ENCODE measurements around the gene THSD4. TPM values are rescaled to one million over a fixed set of nuclear protein-coding genes. Genes with fewer than 3 reads are reported as not detected.

The THSD4 gene
- total RNA-seq, 1 experiment from 2014 or later, result 29.3 TPM

- ChIA-PET CTCF (no interaction called here), POLR2A (ENCODE audit: unreplicated experiment) (no interaction called here)
- Histone ChIP-seq H3K4me3 (no peak overlapping the region), H2AFZ (no peak overlapping the region), H3K4me2 (no peak overlapping the region), H3F3A (ENCODE audit: insufficient read depth, low read depth) (peaks cover 6% of the 10 kb centered on the region), H3K27ac (no peak overlapping the region), H3K27me3 (ENCODE audit: insufficient read depth, low read depth) (no peaks in the 10 kb centered on the region), H3K36me3 (ENCODE audit: low read depth) (no peaks in the 10 kb centered on the region), H3K79me2 (ENCODE audit: low read depth) (no peaks in the 10 kb centered on the region), H3K9me3 (ENCODE audit: insufficient read depth, low read depth) (no peaks in the 10 kb centered on the region), H3K4me1 (replicated peaks; ENCODE audit: insufficient read depth) (peaks cover 19% of the 10 kb centered on the region), H3K9me2 (ENCODE audit: insufficient read depth) (no peaks in the 10 kb centered on the region), H4K20me1 (ENCODE audit: insufficient read depth) (no peaks in the 10 kb centered on the region)
- no peak for DNase-seq
- BruUV-seq (replicated peaks), result no TSS peak
- no peak for TF ChIP-seq EZH2 (IDR thresholded peaks at IDR 0.05; ENCODE audit: low read depth)
- TF ChIP-seq, protein P1, sequence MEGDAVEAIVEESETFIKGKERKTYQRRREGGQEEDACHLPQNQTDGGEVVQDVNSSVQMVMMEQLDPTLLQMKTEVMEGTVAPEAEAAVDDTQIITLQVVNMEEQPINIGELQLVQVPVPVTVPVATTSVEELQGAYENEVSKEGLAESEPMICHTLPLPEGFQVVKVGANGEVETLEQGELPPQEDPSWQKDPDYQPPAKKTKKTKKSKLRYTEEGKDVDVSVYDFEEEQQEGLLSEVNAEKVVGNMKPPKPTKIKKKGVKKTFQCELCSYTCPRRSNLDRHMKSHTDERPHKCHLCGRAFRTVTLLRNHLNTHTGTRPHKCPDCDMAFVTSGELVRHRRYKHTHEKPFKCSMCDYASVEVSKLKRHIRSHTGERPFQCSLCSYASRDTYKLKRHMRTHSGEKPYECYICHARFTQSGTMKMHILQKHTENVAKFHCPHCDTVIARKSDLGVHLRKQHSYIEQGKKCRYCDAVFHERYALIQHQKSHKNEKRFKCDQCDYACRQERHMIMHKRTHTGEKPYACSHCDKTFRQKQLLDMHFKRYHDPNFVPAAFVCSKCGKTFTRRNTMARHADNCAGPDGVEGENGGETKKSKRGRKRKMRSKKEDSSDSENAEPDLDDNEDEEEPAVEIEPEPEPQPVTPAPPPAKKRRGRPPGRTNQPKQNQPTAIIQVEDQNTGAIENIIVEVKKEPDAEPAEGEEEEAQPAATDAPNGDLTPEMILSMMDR (conservative IDR thresholded peaks at IDR 0.05), result no peak
- intact Hi-C loops (cut with micrococcal nuclease; ENCODE audit: unreplicated experiment), result no loop called here
Measured at GRCh38 chr15:71473751-71474150, 358.5 kb downstream of the THSD4 start.

DNA sequence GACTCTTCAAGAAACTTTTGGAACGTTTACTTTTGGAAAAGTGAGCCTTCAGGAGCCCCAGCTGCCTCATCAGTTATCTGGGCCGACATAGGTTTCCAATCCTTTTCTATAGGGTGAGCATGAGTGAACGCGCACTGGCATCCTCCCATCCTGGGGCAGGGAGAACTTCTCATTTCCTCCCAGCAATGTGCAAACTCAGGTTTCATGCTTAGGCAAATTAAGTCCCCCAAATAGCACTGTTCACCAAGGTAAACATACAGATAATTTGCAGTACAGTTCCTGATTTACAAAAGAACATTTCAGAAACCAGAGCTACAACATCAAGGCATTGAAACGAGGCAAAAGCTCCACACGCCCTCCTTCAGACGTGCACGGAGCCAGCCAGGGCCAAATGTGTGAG, 361.6 kb downstream of the THSD4 start:
- POLR2A ChIA-PET (ENCODE audit: unreplicated experiment), result no interaction called here

DNA sequence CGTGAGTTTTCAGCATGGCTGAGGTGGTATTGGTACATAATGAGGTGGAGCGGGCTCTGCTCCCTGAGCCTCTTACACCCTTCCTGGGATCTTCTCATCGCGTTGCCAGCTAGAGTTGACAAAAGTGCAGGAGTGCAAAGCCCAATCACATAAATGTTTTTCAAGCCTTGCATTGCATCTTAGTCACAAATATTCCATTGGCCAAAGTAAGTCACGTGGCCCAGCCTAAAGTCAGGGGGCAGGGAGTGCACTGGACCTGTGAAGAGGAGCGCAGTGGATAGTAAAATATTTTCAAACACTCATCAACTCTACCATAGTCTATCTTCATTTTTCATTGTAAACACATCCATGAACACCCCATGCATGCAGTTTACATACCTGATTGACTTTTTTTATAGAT, 365.3 kb downstream of the THSD4 start:
- Histone ChIP-seq H3K4me2 (no peak overlapping the region), H3K27me3 (ENCODE audit: insufficient read depth, low read depth) (no peaks in the 10 kb centered on the region), H3K27ac (no peak overlapping the region), H3K9me2 (ENCODE audit: insufficient read depth) (no peaks in the 10 kb centered on the region), H3K36me3 (ENCODE audit: low read depth) (no peaks in the 10 kb centered on the region), H4K20me1 (ENCODE audit: insufficient read depth) (no peaks in the 10 kb centered on the region; the same call in 1 of the 2 replicates), H3F3A (ENCODE audit: insufficient read depth, low read depth) (no peaks in the 10 kb centered on the region), H3K4me3 (no peak overlapping the region), H3K79me2 (ENCODE audit: low read depth) (no peaks in the 10 kb centered on the region), H3K9me3 (ENCODE audit: insufficient read depth, low read depth) (no peaks in the 10 kb centered on the region), H3K4me1 (replicated peaks; ENCODE audit: insufficient read depth) (no peaks in the 10 kb centered on the region), H2AFZ (no peak overlapping the region)
- BruUV-seq (replicated peaks), result no TSS peak
- ChIA-PET POLR2A (ENCODE audit: unreplicated experiment) (no interaction called here), CTCF (no interaction called here)
- intact Hi-C loops (cut with micrococcal nuclease; ENCODE audit: unreplicated experiment), result no loop called here
- TF ChIP-seq, protein P1 (conservative IDR thresholded peaks at IDR 0.05), result no peak
- no peak for TF ChIP-seq EZH2 (IDR thresholded peaks at IDR 0.05; ENCODE audit: low read depth)
- DNase-seq, result no peak

More for the DNA sequence above, 361.6 kb downstream of the THSD4 start:
- peaks cover 3% of the 10 kb centered on the region; the same call in 1 of the 2 replicates for H3K4me1 ChIP-seq (replicated peaks; ENCODE audit: insufficient read depth)
- no peak overlapping the region for H3K4me3 ChIP-seq
- H3K27ac ChIP-seq, result no peak overlapping the region
- H3K27me3 ChIP-seq (ENCODE audit: insufficient read depth, low read depth), result no peaks in the 10 kb centered on the region
- intact Hi-C loops (cut with micrococcal nuclease; ENCODE audit: unreplicated experiment), result no loop called here
- no peaks in the 10 kb centered on the region for H3K9me3 ChIP-seq (ENCODE audit: insufficient read depth, low read depth)
- CTCF ChIA-PET, result no interaction called here
- H3F3A ChIP-seq (ENCODE audit: insufficient read depth, low read depth), result no peaks in the 10 kb centered on the region
- DNase-seq, result no peak
- no peaks in the 10 kb centered on the region for H3K36me3 ChIP-seq (ENCODE audit: low read depth)
- H3K9me2 ChIP-seq (ENCODE audit: insufficient read depth), result no peaks in the 10 kb centered on the region
- no TSS peak for BruUV-seq (replicated peaks)
- H3K79me2 ChIP-seq (ENCODE audit: low read depth), result no peaks in the 10 kb centered on the region
- H4K20me1 ChIP-seq (ENCODE audit: insufficient read depth), result no peaks in the 10 kb centered on the region
- H2AFZ ChIP-seq, result no peak overlapping the region
- TF ChIP-seq, protein P1 (conservative IDR thresholded peaks at IDR 0.05), result no peak
- no peak for TF ChIP-seq EZH2 (IDR thresholded peaks at IDR 0.05; ENCODE audit: low read depth)
- no peak overlapping the region for H3K4me2 ChIP-seq
